Transverse colon (tissue), 4 donors: ENCODE measurements around the gene TRIM16.
"Not testable (repeated sequence)": the region's sequence is repeated elsewhere in the genome, so short reads cannot be mapped to it uniquely, and the experiment has no call there.

Experiments used
- CTCF ChIP-seq, 5 experiments: fragments of 200-600 bp in 3 of 5; fragments of 450-650 bp in 2 of 5; sonication (generic) in 3 of 5; IDR thresholded peaks; 1 replicate in 2 of 5; 2 replicates in 3 of 5; pipeline ENCODE4 v1.5.1; 2016 to 2017; ENCODE audit warnings: antibody characterized with exemption in 5 of 5, inconsistent platforms in 3 of 5, mild to moderate bottlenecking in 2 of 5, moderate library complexity in 1 of 5
- EP300 ChIP-seq: sonication (generic); formaldehyde crosslinking; IDR thresholded peaks from one replicate; pipeline ENCODE4 v1.6.1; 2017; ENCODE audit warnings: antibody characterized with exemption, low read depth
- POLR2A ChIP-seq: fragments of 450-650 bp; IDR thresholded peaks from one replicate; pipeline ENCODE4 v1.6.1; 2016; ENCODE audit warnings: antibody characterized with exemption, mild to moderate bottlenecking, moderate library complexity
- POLR2AphosphoS5 ChIP-seq, 3 donors: sonication (generic); formaldehyde crosslinking; IDR thresholded peaks; one replicate each; pipeline ENCODE4 v1.6.1; 2016; ENCODE audit warnings: antibody characterized with exemption in 3 of 3

- TF ChIP-seq CTCF (IDR thresholded peaks at IDR 0.05); POLR2A; EP300; POLR2AphosphoS5 (IDR thresholded peaks at IDR 0.05): not testable (repeated sequence)
These were observed 41.4 kb downstream of the TRIM16 start for GRCh38 chr17:15642505-15643251.
